Neural crest cell (in vitro differentiated cells): ENCODE data around the gene MR1. TPM values are rescaled to one million over a fixed set of nuclear protein-coding genes. Genes with fewer than 3 reads are reported as not detected.
A peak's percentile ranks its signal among the peaks of the same experiment; 100 is the strongest.

Source experiments
- DNase-seq: peaks from one replicate; pipeline ENCODE4 v3.0.0; 2021; ENCODE audit warnings: low read depth, mixed read lengths, low spot score
- H3K27ac Mint-ChIP-seq: one replicate; pipeline ENCODE4 v1.8.0; 2021; ENCODE audit warnings: mild to moderate bottlenecking, mixed read lengths; ENCODE audit not compliant: unreplicated experiment
- H3K27me3 Mint-ChIP-seq: 2 replicates; pipeline ENCODE4 v1.8.0; 2021; ENCODE audit warnings: low read depth, mild to moderate bottlenecking, mixed read lengths
- H3K36me3 Mint-ChIP-seq: 2 replicates; pipeline ENCODE4 v1.8.0; 2021; ENCODE audit warnings: low read depth, mild to moderate bottlenecking, mixed read lengths
- H3K4me1 Mint-ChIP-seq: 2 replicates; pipeline ENCODE4 v1.8.0; 2021; ENCODE audit warnings: mixed read lengths
- H3K4me3 Mint-ChIP-seq: one replicate; pipeline ENCODE4 v1.8.0; 2021; ENCODE audit warnings: mild to moderate bottlenecking, mixed read lengths
- H3K9me3 Mint-ChIP-seq: 2 replicates; pipeline ENCODE4 v1.8.0; 2021; ENCODE audit warnings: mixed read lengths
- CTCF ChIP-seq: fragments of 200-600 bp; sonication (generic); conservative IDR thresholded peaks from 2 replicates; pipeline ENCODE4 v1.5.0; 2021; ENCODE audit warnings: antibody characterized with exemption, mild to moderate bottlenecking
- total RNA-seq: library from RNA; stranded (reverse); gene quantifications from 2 replicates; pipeline ENCODE4 v1.2.1, GENCODE V29; 2021

Gene MR1
- total RNA-seq, 1 donor from 2014 or later = 0.21 TPM

DNA sequence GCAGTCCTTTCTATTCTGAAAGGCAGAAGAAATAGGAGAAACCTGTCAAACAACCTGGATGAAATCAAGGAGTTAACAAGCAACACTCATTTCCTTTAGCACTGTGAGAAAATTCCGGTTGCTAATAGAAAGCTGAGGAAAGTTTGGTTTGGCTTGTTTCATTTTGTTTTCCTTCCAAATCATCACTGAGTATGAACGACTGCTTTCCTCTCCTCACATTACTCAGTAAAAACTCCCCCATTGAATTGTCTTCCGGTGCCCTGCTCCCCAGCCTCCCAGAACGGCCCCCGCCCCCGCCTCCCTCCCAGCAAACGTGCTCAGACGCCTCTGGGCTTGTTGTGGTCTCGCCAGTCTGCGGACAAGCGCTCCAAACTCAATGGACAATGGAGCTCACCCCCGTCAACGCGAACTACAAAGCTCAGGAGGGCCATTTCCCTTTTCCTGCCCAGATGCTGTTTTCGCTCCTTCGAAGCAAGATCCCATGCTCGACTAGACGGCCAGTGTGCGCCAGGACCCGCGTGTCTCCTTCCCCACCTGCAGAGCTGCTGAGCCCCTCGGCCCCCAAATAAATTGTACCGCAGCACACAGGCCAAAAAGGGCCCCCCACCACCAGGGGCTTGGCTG, 11.9 kb upstream of the MR1 start:
- Mint-ChIP-seq H3K9me3 (no peaks in the 10 kb centered on the region), H3K4me1 (peaks cover 46% of the 10 kb centered on the region), H3K27ac (peak overlapping the region; percentile 89), H3K27me3 (peaks cover 8% of the 10 kb centered on the region), H3K36me3 (no peaks in the 10 kb centered on the region), H3K4me3 (peak overlapping the region; percentile 97)
- TF ChIP-seq CTCF = no peak
- peak; percentile 42 for DNase-seq

GRCh38 chr1:181023265-181024057, 10.3 kb upstream of the MR1 start:
- DNase-seq = no peak
- Mint-ChIP-seq H3K4me3 (peak overlapping the region; percentile 97), H3K4me1 (peaks cover 39% of the 10 kb centered on the region), H3K27me3 (peaks cover 11% of the 10 kb centered on the region), H3K27ac (no peak overlapping the region), H3K9me3 (no peaks in the 10 kb centered on the region), H3K36me3 (no peaks in the 10 kb centered on the region)
- TF ChIP-seq CTCF = no peak

- H3K27ac Mint-ChIP-seq = no peak overlapping the region
- TF ChIP-seq CTCF = no peak
- no peak overlapping the region for H3K4me3 Mint-ChIP-seq
- no peak for DNase-seq
- peaks cover 11% of the 10 kb centered on the region for H3K27me3 Mint-ChIP-seq
- H3K9me3 Mint-ChIP-seq = no peaks in the 10 kb centered on the region
- no peaks in the 10 kb centered on the region for H3K36me3 Mint-ChIP-seq
- peaks cover 7% of the 10 kb centered on the region for H3K4me1 Mint-ChIP-seq
Measured at GRCh38 chr1:181028196-181028595, 5.6 kb upstream of the MR1 start.

GRCh38 chr1:181028615-181029014, 5.2 kb upstream of the MR1 start:
- no peak for TF ChIP-seq CTCF
- Mint-ChIP-seq H3K27ac (no peak overlapping the region), H3K4me3 (no peak overlapping the region), H3K4me1 (peaks cover 7% of the 10 kb centered on the region), H3K9me3 (no peaks in the 10 kb centered on the region), H3K36me3 (no peaks in the 10 kb centered on the region), H3K27me3 (peaks cover 11% of the 10 kb centered on the region)
- no peak for DNase-seq

GRCh38 chr1:181032535-181032934, 1.2 kb upstream of the MR1 start:
- TF ChIP-seq CTCF = no peak

More at GRCh38 chr1:181032535-181032934, 1.2 kb upstream of the MR1 start:
- DNase-seq = no peak
- no peaks in the 10 kb centered on the region for H3K9me3 Mint-ChIP-seq
- H3K27me3 Mint-ChIP-seq = peaks cover 3% of the 10 kb centered on the region
- H3K4me3 Mint-ChIP-seq = no peak overlapping the region
- H3K27ac Mint-ChIP-seq = no peak overlapping the region
- H3K4me1 Mint-ChIP-seq = no peaks in the 10 kb centered on the region
- no peaks in the 10 kb centered on the region for H3K36me3 Mint-ChIP-seq
